ENCODE measurements around the gene SH3RF2.
A peak's percentile ranks its signal among the peaks of the same experiment; 100 is the strongest.

SH3RF2 gene

GRCh38 chr5:145921211-145921610 lies 15.2 kb upstream of the SH3RF2 start:
- Histone ChIP-seq H3K27me3 (ENCODE audit: insufficient read depth, low read length) (no peaks in the 10 kb centered on the region), H3K27ac (ENCODE audit: low read depth, low read length) (no peak overlapping the region), H3K36me3 (ENCODE audit: insufficient read depth, low read length) (no peaks in the 10 kb centered on the region), H3K9ac (ENCODE audit: low read depth, low read length) (no peak overlapping the region), H3K4me3 (ENCODE audit: low read length) (no peak overlapping the region), H3K9me3 (ENCODE audit: insufficient read depth, low read depth, low read length) (no peaks in the 10 kb centered on the region), H3K4me1 (ENCODE audit: insufficient read depth, low read length) (peaks cover 26% of the 10 kb centered on the region)
- WGBS = 100% methylated on average over 1 of the region's 2 CpGs

DNA sequence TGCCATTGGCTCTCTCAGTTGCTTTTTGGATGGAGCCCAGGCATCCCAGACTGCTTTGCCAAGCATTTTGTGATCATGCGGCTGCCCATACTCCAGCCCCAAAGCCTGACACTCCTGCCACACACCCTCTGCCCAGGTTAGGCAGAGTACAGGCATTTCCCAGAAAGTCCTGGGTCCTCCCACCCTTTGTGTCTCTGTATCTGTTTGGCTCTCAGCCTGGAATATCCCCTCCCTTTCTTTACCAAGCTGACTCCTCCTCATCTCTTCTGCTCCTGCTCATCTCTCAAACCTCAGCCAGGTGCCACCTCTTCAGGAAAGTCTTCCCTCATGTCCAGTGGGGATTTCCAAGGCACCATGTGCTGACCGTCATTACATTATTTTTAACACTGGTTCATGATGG lies 14.3 kb upstream of the SH3RF2 start:
- no peaks in the 10 kb centered on the region for H3K9me3 ChIP-seq (ENCODE audit: insufficient read depth, low read depth, low read length)
- H3K4me1 ChIP-seq (ENCODE audit: insufficient read depth, low read length) = peaks cover 26% of the 10 kb centered on the region
- H3K36me3 ChIP-seq (ENCODE audit: insufficient read depth, low read length) = no peaks in the 10 kb centered on the region
- no peak overlapping the region for H3K9ac ChIP-seq (ENCODE audit: low read depth, low read length)
- H3K27ac ChIP-seq (ENCODE audit: low read depth, low read length) = no peak overlapping the region
- no peak overlapping the region for H3K4me3 ChIP-seq (ENCODE audit: low read length)
- 88% methylated on average over 2 of the region's 2 CpGs for WGBS
- H3K27me3 ChIP-seq (ENCODE audit: insufficient read depth, low read length) = no peaks in the 10 kb centered on the region

DNA sequence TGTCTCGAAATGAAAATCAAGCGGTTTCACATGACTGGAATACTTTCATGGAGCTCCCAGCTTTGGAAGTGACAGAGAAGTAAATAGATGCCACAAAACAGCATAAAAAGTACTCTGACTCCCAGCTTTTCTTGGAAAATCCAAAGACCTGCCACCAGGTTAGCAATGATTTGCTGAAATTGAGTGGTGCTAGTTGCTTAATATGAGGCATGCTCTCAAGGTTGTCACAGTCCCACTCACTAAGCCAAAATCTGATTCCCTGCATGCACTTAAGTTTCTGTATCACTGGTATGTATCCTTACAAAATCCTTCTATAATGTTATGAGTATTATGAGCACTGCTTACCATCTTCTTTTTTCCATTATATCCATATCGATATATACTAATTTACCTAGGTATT lies 13.0 kb upstream of the SH3RF2 start:
- Histone ChIP-seq H3K36me3 (ENCODE audit: insufficient read depth, low read length) (no peaks in the 10 kb centered on the region), H3K9ac (ENCODE audit: low read depth, low read length) (no peak overlapping the region), H3K27ac (ENCODE audit: low read depth, low read length) (no peak overlapping the region), H3K4me3 (ENCODE audit: low read length) (no peak overlapping the region), H3K9me3 (ENCODE audit: insufficient read depth, low read depth, low read length) (no peaks in the 10 kb centered on the region), H3K27me3 (ENCODE audit: insufficient read depth, low read length) (no peaks in the 10 kb centered on the region), H3K4me1 (ENCODE audit: insufficient read depth, low read length) (peaks cover 26% of the 10 kb centered on the region)
- WGBS = 100% methylated on average over 2 of the region's 3 CpGs

- no peak overlapping the region for H3K4me3 ChIP-seq (ENCODE audit: low read length)
- no peaks in the 10 kb centered on the region for H3K9me3 ChIP-seq (ENCODE audit: insufficient read depth, low read depth, low read length)
- H3K27ac ChIP-seq (ENCODE audit: low read depth, low read length) = peak overlapping the region; percentile 44; the same call in 1 of the 2 replicates
- no peaks in the 10 kb centered on the region for H3K36me3 ChIP-seq (ENCODE audit: insufficient read depth, low read length)
- H3K27me3 ChIP-seq (ENCODE audit: insufficient read depth, low read length) = no peaks in the 10 kb centered on the region
- H3K4me1 ChIP-seq (ENCODE audit: insufficient read depth, low read length) = peaks cover 17% of the 10 kb centered on the region
- H3K9ac ChIP-seq (ENCODE audit: low read depth, low read length) = no peak overlapping the region
- 94% methylated on average over 1 of the region's 1 CpG for WGBS
Observed at GRCh38 chr5:145924849-145925248, 11.5 kb upstream of the SH3RF2 start.

GRCh38 chr5:145925353-145925752 lies 11.0 kb upstream of the SH3RF2 start:
- H3K9me3 ChIP-seq (ENCODE audit: insufficient read depth, low read depth, low read length) = no peaks in the 10 kb centered on the region
- H3K27ac ChIP-seq (ENCODE audit: low read depth, low read length) = peak overlapping the region; percentile 44; the same call in 1 of the 2 replicates
- H3K4me1 ChIP-seq (ENCODE audit: insufficient read depth, low read length) = peaks cover 17% of the 10 kb centered on the region; the same call in 1 of the 2 replicates
- no peaks in the 10 kb centered on the region for H3K27me3 ChIP-seq (ENCODE audit: insufficient read depth, low read length)
- H3K4me3 ChIP-seq (ENCODE audit: low read length) = no peak overlapping the region
- no peak overlapping the region for H3K9ac ChIP-seq (ENCODE audit: low read depth, low read length)
- no peaks in the 10 kb centered on the region for H3K36me3 ChIP-seq (ENCODE audit: insufficient read depth, low read length)
- WGBS = 63% methylated on average over 1 of the region's 1 CpG

DNA sequence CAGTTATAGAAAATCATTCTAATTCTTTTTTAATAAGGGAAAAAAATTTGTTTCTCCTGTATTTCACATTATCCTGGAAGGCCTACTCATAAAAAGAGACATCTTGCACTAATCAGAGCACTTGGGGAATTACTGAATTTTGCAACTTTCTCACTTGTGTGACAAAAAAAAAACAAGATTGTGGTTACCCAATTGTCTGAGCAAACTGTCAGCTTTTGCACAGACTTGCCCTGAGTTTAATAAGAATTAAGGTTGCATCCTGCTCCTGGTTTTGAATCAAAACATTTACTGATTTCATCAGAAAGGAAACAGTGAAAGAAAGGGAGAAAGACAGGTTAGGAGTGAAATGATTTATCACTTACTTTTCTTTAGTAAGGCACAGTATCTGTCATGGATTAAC lies 10.6 kb upstream of the SH3RF2 start:
- Histone ChIP-seq H3K27ac (ENCODE audit: low read depth, low read length) (peak overlapping the region; percentile 34; the same call in 1 of the 2 replicates), H3K36me3 (ENCODE audit: insufficient read depth, low read length) (no peaks in the 10 kb centered on the region), H3K9me3 (ENCODE audit: insufficient read depth, low read depth, low read length) (no peaks in the 10 kb centered on the region), H3K4me1 (ENCODE audit: insufficient read depth, low read length) (peaks cover 17% of the 10 kb centered on the region; the same call in 1 of the 2 replicates), H3K27me3 (ENCODE audit: insufficient read depth, low read length) (no peaks in the 10 kb centered on the region), H3K4me3 (ENCODE audit: low read length) (no peak overlapping the region), H3K9ac (ENCODE audit: low read depth, low read length) (no peak overlapping the region)

DNA sequence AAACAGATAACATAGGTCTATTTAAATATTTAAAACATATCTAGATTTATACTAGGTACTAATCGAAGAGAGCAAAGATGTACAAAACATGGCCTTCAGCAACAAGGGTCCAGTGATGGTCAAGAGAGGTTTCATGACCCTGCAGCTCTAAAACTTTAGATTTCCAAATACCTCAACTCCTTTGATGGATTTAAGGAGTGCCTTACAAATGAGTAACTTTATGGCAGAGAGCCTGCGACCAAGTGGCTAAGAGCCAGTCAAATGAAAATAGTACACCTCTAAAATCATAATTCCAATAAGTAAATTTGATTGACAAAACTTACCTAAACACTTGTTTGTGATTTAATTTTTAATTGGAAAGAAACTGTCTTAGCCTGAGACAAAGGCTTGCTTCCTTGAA lies 4.7 kb upstream of the SH3RF2 start:
- H3K27ac ChIP-seq (ENCODE audit: low read depth, low read length) = no peak overlapping the region
- H3K9me3 ChIP-seq (ENCODE audit: insufficient read depth, low read depth, low read length) = no peaks in the 10 kb centered on the region
- WGBS = 90% methylated on average over 2 of the region's 2 CpGs
- no peaks in the 10 kb centered on the region for H3K36me3 ChIP-seq (ENCODE audit: insufficient read depth, low read length)
- H3K27me3 ChIP-seq (ENCODE audit: insufficient read depth, low read length) = no peaks in the 10 kb centered on the region
- peaks cover 9% of the 10 kb centered on the region for H3K4me1 ChIP-seq (ENCODE audit: insufficient read depth, low read length)
- H3K9ac ChIP-seq (ENCODE audit: low read depth, low read length) = no peak overlapping the region
- H3K4me3 ChIP-seq (ENCODE audit: low read length) = no peak overlapping the region

DNA sequence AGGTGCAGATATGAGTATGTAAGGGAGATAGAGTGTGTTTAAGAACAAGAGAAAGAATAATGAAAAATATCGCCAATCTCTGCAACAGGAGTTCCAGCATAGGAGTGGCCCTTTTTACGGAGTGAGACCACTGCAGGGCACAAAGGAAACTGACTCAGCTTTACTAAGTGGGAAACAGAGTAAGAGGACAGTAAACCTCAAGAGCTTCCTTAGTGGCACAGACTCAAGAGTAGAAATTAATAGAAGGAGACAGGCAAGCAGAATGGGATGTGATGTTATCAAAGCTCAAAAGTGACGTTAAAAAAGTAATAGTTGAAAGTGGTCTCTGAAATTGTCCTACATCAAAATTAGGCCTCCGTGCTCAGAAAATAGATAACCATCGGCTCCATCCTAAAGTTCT lies 2.1 kb upstream of the SH3RF2 start:
- 95% methylated on average over 5 of the region's 5 CpGs for WGBS
- no peak overlapping the region for H3K27ac ChIP-seq (ENCODE audit: low read depth, low read length)
- no peak overlapping the region for H3K9ac ChIP-seq (ENCODE audit: low read depth, low read length)
- H3K27me3 ChIP-seq (ENCODE audit: insufficient read depth, low read length) = no peaks in the 10 kb centered on the region
- H3K4me3 ChIP-seq (ENCODE audit: low read length) = no peak overlapping the region
- no peaks in the 10 kb centered on the region for H3K36me3 ChIP-seq (ENCODE audit: insufficient read depth, low read length)
- peaks cover 35% of the 10 kb centered on the region for H3K4me1 ChIP-seq (ENCODE audit: insufficient read depth, low read length)
- H3K9me3 ChIP-seq (ENCODE audit: insufficient read depth, low read depth, low read length) = no peaks in the 10 kb centered on the region

- H3K27ac ChIP-seq (ENCODE audit: low read depth, low read length) = peak overlapping the region; percentile 78
- peak overlapping the region; percentile 57 for H3K4me3 ChIP-seq (ENCODE audit: low read length)
- no peaks in the 10 kb centered on the region for H3K36me3 ChIP-seq (ENCODE audit: insufficient read depth, low read length)
- no peaks in the 10 kb centered on the region for H3K27me3 ChIP-seq (ENCODE audit: insufficient read depth, low read length)
- 41% methylated on average over 23 of the region's 23 CpGs for WGBS
- H3K9ac ChIP-seq (ENCODE audit: low read depth, low read length) = peak overlapping the region; percentile 67; the same call in 1 of the 2 replicates
- no peaks in the 10 kb centered on the region for H3K9me3 ChIP-seq (ENCODE audit: insufficient read depth, low read depth, low read length)
- peaks cover 38% of the 10 kb centered on the region for H3K4me1 ChIP-seq (ENCODE audit: insufficient read depth, low read length)
Observed at GRCh38 chr5:145937432-145938250, 1.3 kb downstream of the SH3RF2 start.

DNA sequence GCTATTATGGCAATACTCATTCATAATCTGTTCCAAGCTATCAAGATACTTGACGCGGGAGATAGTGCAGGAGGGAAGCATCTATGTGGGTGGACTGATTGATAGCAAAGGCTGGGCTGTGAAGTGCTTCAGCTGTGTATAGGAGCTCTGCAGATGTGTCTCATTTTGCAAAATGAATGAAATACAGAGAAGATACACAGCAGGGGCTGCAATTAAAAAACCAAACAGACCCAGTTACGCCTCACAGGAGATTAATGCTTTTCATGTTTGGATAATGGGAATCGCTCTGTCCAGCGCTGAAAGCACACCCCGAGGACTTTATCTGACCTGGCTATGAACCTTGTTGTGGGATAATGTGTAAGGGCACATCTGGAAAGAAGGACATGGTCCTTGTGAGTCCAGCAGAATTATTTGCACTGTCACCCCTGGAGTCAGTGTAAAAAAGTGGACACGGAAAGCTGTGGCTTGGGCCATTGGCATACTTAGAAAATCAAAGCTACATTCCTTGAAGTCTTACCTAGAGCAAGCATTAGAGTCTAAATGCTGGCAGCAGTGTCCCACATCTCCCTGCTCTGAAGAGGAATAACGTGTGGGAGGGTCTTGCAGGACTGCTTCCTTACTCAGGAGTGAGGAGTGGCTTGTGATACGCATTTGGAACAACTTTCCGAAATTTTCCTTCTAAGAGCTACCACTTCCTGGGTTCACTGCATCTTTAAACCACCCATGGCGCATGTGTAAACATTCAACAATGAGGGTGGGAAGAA lies 2.6 kb downstream of the SH3RF2 start:
- 71% methylated on average over 11 of the region's 11 CpGs for WGBS
- peak overlapping the region; percentile 57; the same call in 1 of the 2 replicates for H3K4me3 ChIP-seq (ENCODE audit: low read length)
- H3K9me3 ChIP-seq (ENCODE audit: insufficient read depth, low read depth, low read length) = no peaks in the 10 kb centered on the region

DNA sequence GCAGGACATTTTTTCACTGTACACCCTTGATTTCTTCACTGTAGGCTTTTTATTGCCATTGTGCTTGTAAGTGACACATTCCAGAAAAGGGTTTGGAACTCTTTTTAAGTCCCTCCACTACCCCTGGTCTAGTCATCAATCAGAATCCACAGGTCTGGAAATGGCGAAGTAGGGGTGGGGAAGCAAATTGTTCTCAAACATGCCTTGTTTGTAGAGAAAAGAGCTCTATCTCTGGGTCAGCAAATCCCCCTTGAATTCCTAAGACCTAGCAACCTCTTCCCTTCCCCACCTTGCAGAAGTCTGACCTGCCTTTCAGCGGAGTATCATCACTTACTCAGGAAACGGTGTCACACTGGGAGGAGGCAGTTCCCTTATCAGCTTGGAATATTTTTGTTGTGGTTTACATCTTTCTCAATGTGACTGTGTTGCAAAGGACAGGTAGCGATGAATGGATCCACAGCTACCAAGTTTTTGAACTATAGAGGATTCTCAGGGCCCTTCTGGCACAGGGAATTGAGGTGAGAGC lies 3.2 kb downstream of the SH3RF2 start:
- Histone ChIP-seq H3K36me3 (ENCODE audit: insufficient read depth, low read length) (no peaks in the 10 kb centered on the region), H3K27ac (ENCODE audit: low read depth, low read length) (no peak overlapping the region), H3K9me3 (ENCODE audit: insufficient read depth, low read depth, low read length) (no peaks in the 10 kb centered on the region), H3K4me1 (ENCODE audit: insufficient read depth, low read length) (peaks cover 38% of the 10 kb centered on the region), H3K9ac (ENCODE audit: low read depth, low read length) (no peak overlapping the region), H3K27me3 (ENCODE audit: insufficient read depth, low read length) (no peaks in the 10 kb centered on the region), H3K4me3 (ENCODE audit: low read length) (peak overlapping the region; percentile 57; the same call in 1 of the 2 replicates)
- 81% methylated on average over 3 of the region's 4 CpGs for WGBS

More for the DNA sequence above, 2.6 kb downstream of the SH3RF2 start:
- Histone ChIP-seq H3K9ac (ENCODE audit: low read depth, low read length) (no peak overlapping the region), H3K36me3 (ENCODE audit: insufficient read depth, low read length) (no peaks in the 10 kb centered on the region), H3K27me3 (ENCODE audit: insufficient read depth, low read length) (no peaks in the 10 kb centered on the region), H3K27ac (ENCODE audit: low read depth, low read length) (no peak overlapping the region), H3K4me1 (ENCODE audit: insufficient read depth, low read length) (peaks cover 38% of the 10 kb centered on the region)

Measured in HUES64 (cell line).